WTC11 (cell line): Measurements from ENCODE around the gene IFNA5.

Source experiments
- FOXK1 ChIP-seq: sonication (generic); formaldehyde crosslinking; IDR thresholded peaks from 2 replicates; pipeline ENCODE4 v1.8.0; 2022; ENCODE audit warnings: mild to moderate bottlenecking, moderate library complexity, missing genetic modification reagents
- MAX ChIP-seq: sonication (generic); formaldehyde crosslinking; IDR thresholded peaks from 2 replicates; pipeline ENCODE4 v1.8.0; 2022; ENCODE audit warnings: mild to moderate bottlenecking, missing genetic modification reagents
- MXD4 ChIP-seq: fragments of 250-450 bp; sonication (Bioruptor Pico); IDR thresholded peaks from 2 replicates; pipeline ENCODE4 v1.8.0; 2021; ENCODE audit warnings: mild to moderate bottlenecking, moderate library complexity, borderline replicate concordance
- PREB ChIP-seq: sonication (generic); formaldehyde crosslinking; IDR thresholded peaks from 2 replicates; pipeline ENCODE4 v1.8.1; 2022; ENCODE audit warnings: mild to moderate bottlenecking, missing genetic modification reagents, moderate library complexity, borderline replicate concordance
- SP1 ChIP-seq: sonication (generic); formaldehyde crosslinking; conservative IDR thresholded peaks from 2 replicates; pipeline ENCODE4 v1.8.1; 2022; ENCODE audit warnings: missing genetic modification reagents
- ZNF263 ChIP-seq: sonication (generic); formaldehyde crosslinking; IDR thresholded peaks from 2 replicates; pipeline ENCODE4 v1.8.1; 2022; ENCODE audit warnings: low read depth, mild to moderate bottlenecking, moderate library complexity, missing genetic modification reagents
- TF ChIP-seq, protein P1 (sequence below): fragments of 200-600 bp; IDR thresholded peaks from 2 replicates; pipeline ENCODE4 v1.8.0; 2022; ENCODE audit warnings: antibody characterized with exemption
- TF ChIP-seq, protein P2 (sequence below): sonication (generic); formaldehyde crosslinking; IDR thresholded peaks from 2 replicates; pipeline ENCODE4 v1.8.1; 2023; ENCODE audit warnings: mild to moderate bottlenecking, missing genetic modification reagents, moderate library complexity

DNA sequence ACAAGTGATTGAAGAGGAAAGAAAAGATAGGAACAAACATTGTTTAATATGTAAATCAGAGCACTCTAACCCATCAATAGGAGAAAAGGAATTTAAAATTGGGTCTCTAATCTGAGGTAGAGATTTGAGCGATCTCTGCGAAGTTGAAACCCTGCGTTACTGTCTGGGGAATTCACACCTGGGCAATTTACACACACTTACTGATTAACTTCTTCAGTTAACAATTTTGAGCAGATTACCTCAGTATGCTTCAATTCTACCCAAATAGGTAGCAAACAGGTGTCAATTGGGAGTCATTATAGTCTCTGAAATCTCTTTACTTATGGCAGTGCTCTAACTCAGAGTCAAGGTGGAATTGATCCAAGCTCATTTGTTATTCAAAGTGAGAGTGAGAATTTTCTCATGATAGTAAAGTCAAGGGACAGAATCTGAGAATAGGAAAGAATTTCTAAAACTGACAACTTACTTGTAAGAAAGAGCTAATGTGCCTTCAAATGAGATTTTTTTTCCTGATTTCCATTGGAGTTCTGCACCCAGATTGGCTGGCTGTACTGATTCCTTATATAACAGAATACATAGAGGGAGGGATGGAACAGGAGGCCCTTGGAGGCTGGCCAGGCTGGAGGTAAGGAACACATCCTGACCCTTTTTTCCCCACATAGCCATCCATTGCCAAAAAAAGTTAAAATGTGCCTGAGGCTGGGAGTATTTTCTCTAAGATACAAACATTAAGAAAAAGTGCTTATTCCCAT lies 38.2 kb downstream of the IFNA5 start:
- TF ChIP-seq MAX (CRISPR knock-in tag), result no peak
- TF ChIP-seq SP1 (CRISPR knock-in tag), result no peak
- TF ChIP-seq, protein P1, sequence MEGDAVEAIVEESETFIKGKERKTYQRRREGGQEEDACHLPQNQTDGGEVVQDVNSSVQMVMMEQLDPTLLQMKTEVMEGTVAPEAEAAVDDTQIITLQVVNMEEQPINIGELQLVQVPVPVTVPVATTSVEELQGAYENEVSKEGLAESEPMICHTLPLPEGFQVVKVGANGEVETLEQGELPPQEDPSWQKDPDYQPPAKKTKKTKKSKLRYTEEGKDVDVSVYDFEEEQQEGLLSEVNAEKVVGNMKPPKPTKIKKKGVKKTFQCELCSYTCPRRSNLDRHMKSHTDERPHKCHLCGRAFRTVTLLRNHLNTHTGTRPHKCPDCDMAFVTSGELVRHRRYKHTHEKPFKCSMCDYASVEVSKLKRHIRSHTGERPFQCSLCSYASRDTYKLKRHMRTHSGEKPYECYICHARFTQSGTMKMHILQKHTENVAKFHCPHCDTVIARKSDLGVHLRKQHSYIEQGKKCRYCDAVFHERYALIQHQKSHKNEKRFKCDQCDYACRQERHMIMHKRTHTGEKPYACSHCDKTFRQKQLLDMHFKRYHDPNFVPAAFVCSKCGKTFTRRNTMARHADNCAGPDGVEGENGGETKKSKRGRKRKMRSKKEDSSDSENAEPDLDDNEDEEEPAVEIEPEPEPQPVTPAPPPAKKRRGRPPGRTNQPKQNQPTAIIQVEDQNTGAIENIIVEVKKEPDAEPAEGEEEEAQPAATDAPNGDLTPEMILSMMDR, result no peak
- TF ChIP-seq PREB (CRISPR knock-in tag), result no peak
- TF ChIP-seq MXD4 (CRISPR knock-in tag), result no peak
- TF ChIP-seq FOXK1 (CRISPR knock-in tag), result no peak
- TF ChIP-seq, protein P2, sequence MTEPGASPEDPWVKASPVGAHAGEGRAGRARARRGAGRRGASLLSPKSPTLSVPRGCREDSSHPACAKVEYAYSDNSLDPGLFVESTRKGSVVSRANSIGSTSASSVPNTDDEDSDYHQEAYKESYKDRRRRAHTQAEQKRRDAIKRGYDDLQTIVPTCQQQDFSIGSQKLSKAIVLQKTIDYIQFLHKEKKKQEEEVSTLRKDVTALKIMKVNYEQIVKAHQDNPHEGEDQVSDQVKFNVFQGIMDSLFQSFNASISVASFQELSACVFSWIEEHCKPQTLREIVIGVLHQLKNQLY, result no peak
- no peak for TF ChIP-seq ZNF263 (CRISPR knock-in tag)
